GM19099 (cell line): Measurements from ENCODE around the gene ZNF436.

ENCODE experiments used
- POLR2A ChIP-seq: IDR thresholded peaks from 3 replicates; pipeline ENCODE4 v1.6.1; 2011; ENCODE audit warnings: low read depth; ENCODE audit not compliant: insufficient read length; ENCODE audit errors: extremely low read depth

ZNF436 gene

DNA sequence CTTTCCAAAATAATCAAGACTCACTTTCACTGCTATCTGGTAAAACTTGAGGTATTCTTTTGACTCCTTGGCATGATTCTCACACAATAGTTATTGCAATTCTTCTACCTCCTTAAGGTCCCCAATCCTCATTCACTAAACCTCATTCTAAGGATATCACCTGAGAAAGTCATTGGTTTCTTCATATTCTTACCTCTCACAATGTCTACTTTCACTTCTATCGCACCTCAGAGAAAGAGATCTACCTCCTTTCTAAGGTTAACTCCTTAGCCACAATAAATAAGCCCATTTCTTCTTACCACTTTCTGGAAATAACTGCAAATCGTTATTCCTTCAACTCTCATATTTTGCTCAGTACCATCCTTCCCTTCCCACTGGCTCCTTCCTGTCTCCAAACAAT, 44.2 kb downstream of the ZNF436 start:
- no peak for TF ChIP-seq POLR2A

DNA sequence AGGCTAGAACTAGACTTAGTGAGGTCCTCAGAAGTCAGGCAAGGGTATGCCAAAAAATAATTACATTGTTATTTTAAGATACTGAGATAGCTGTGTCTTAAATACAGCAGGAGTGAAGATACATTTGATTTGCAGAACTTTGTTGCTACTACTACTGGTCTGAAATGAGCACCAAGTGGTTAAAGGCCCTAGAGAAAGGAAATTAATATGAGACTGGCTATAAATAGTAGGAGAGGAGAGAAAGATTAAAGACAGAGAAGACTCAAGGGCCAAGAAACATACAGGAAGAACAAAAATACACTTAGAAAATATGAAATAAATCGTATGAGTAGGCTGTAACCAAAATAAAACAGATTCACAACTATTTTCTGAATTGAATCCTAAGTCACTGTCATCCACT, 46.9 kb downstream of the ZNF436 start:
- no peak for TF ChIP-seq POLR2A
